IPS-20b (cell line): ENCODE measurements around the gene PRKCZ.

ENCODE experiments used
- H3K27ac ChIP-seq: one replicate; pipeline ENCODE4 v1.5.1; 2013; ENCODE audit warnings: low read length
- H3K27me3 ChIP-seq: 2 replicates; pipeline ENCODE4 v1.6.1; 2013; ENCODE audit warnings: mild to moderate bottlenecking, low read length, inconsistent platforms; ENCODE audit not compliant: insufficient read depth
- H3K36me3 ChIP-seq: 2 replicates; pipeline ENCODE4 v1.6.1; 2013; ENCODE audit warnings: low read depth, mild to moderate bottlenecking, inconsistent platforms, low read length, moderate library complexity; ENCODE audit not compliant: insufficient read depth
- H3K4me1 ChIP-seq: 2 replicates; pipeline ENCODE4 v1.6.1; 2013; ENCODE audit warnings: mild to moderate bottlenecking, control low read depth, inconsistent platforms, low read length, moderate library complexity; ENCODE audit not compliant: insufficient read depth
- H3K4me3 ChIP-seq: 2 replicates; pipeline ENCODE4 v1.5.1; 2013; ENCODE audit warnings: mild to moderate bottlenecking, low read length, inconsistent platforms
- H3K9ac ChIP-seq: 2 replicates; pipeline ENCODE4 v1.6.1; 2013; ENCODE audit warnings: low read depth, mild to moderate bottlenecking, inconsistent platforms, low read length, moderate library complexity
- H3K9me3 ChIP-seq: 2 replicates; pipeline ENCODE4 v1.6.1; 2013; ENCODE audit warnings: mild to moderate bottlenecking, low read depth, low read length, inconsistent platforms; ENCODE audit not compliant: insufficient read depth

Gene PRKCZ

DNA sequence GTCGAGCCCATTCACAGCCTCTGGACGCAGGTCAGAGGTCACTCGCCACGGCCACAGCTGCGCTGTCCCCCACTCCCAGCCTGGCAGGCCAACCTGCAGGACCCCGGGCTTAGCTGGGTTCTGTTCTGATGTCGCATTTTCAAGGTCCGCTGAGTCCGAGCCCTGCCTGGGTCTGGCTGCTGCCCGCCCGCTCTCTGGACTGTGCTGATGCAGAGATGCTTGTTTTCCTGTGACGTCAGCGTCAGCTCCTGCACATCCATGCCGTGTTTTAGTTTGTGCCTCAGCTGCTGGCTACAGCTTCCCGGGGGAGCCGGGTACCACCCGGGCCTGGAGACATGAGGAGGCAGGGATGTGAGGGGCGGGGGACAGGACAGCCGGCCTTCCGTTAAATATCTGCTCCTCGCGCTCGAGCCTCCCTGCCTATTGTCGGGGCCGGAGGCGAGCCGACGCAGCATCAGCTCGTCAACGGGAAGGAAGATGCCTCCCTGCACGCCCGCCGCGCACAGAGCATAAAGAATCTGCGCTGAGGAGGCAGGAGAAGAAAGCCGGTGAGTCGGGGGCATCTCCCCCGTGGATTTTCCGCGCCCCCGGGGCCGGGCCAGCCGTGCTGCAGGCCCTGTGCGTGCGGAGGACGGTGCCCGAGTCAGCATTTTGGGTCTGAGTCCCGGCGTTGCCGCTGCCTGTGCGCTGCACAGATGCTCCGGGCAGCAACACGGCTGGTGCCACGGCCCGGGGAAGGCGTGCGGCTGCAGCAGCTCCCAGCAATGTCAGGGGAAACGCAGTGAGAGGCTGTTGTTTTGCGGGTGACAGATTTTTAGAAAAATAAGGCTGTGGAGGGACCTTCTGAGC is 23.4 kb downstream of the PRKCZ start:
- Histone ChIP-seq H3K36me3 (peaks cover 13% of the 10 kb centered on the region; the same call in 1 of the 2 replicates), H3K9ac (no peak overlapping the region), H3K27me3 (no peaks in the 10 kb centered on the region), H3K4me1 (no peaks in the 10 kb centered on the region), H3K4me3 (no peak overlapping the region), H3K9me3 (peaks cover 17% of the 10 kb centered on the region), H3K27ac (no peak overlapping the region)

DNA sequence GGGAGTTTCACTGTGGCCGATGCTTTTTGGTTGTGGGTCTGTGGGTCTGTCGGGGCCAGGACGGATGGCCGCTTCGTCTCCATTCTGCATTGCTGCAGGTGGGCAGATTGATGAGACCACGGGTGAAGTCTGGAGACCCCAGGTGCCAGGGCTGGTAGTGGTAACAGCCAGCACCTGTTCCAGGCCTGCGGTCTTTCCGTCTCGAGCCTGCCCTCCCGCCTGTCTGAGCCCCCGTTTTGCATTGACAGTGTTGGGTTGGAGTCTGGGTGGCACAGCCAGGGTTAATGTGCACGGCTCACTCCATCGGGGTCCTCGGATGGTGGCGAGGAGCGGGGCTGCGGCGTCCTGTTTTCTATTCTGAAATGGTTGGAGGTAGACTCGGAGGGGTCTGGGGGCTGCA is 24.2 kb downstream of the PRKCZ start:
- Histone ChIP-seq H3K4me1 (no peaks in the 10 kb centered on the region), H3K27me3 (no peaks in the 10 kb centered on the region), H3K36me3 (peaks cover 13% of the 10 kb centered on the region; the same call in 1 of the 2 replicates), H3K9ac (no peak overlapping the region), H3K27ac (no peak overlapping the region), H3K9me3 (peaks cover 17% of the 10 kb centered on the region), H3K4me3 (no peak overlapping the region)

DNA sequence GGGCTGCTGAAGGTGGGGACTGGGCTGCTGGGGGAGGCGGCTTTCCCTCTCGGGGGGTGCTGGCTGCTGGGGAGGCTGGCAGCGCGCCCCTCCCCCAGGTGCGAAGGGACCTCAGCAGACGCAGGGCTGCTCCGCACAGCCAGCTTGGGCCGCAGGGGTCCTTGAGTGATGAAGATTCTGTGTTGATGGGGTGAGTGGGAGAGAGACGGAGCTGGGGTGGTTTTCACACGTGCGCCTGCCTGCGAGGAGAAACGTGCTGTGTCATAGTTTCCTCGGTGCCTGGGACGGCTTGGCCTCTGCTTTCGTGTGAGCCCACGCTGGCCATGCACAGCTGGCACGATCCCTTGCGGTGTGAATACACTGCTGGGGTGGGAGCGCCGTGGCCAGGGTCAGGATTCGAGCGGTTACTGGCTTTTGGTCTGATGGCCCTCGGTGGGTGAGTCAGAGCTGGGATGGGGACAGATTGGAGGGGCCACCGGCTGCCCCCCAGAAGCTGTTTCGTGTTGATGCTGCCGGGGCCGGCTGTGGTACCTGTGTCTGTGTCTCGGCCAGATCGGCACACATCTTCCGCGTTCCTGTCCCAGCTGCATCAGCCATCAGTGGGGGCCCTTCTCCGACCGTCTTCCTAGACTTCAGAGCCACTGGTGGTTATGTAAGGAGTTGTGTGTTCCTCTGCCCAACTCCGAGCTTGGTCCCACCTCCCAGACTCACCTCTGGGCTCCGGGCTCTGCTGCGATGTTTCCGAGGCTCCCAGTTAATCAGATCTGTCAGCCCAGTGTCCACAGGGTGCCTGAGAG is 24.9 kb downstream of the PRKCZ start:
- no peak overlapping the region for H3K27ac ChIP-seq
- H3K4me3 ChIP-seq: no peak overlapping the region
- H3K4me1 ChIP-seq: no peaks in the 10 kb centered on the region
- H3K9ac ChIP-seq: no peak overlapping the region
- no peaks in the 10 kb centered on the region for H3K27me3 ChIP-seq
- peaks cover 17% of the 10 kb centered on the region for H3K9me3 ChIP-seq
- H3K36me3 ChIP-seq: peaks cover 13% of the 10 kb centered on the region; the same call in 1 of the 2 replicates

- Histone ChIP-seq H3K4me1 (no peaks in the 10 kb centered on the region), H3K9me3 (peaks cover 17% of the 10 kb centered on the region), H3K27me3 (no peaks in the 10 kb centered on the region), H3K4me3 (no peak overlapping the region), H3K9ac (no peak overlapping the region), H3K27ac (no peak overlapping the region), H3K36me3 (peaks cover 9% of the 10 kb centered on the region; the same call in 1 of the 2 replicates)
Observed at GRCh38 chr1:2076826-2077225, 26.6 kb downstream of the PRKCZ start.

DNA sequence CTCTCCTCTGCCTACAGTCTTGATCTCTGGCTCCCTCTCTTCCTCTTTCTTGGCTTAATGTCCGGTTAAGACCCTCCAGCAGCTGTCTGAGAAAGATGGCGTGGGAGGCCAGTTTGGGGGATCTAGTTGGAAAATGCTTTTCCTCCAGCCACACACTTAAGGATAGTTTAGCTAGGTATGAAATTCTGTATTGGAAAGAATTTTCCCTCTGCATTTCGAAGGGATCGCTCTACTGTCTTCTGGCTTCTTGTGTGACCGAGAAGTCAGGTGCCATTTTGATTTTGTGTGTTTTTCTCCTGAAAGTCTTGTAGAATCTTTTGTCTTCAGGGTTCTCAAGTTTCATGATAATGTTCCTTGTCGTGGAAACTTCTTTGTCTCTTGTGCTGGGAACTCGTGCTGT is 28.0 kb downstream of the PRKCZ start:
- H3K4me1 ChIP-seq: no peaks in the 10 kb centered on the region

GRCh38 chr1:2079396-2080085 is 29.3 kb downstream of the PRKCZ start:
- Histone ChIP-seq H3K4me1 (no peaks in the 10 kb centered on the region), H3K9ac (no peak overlapping the region), H3K36me3 (peaks cover 9% of the 10 kb centered on the region; the same call in 1 of the 2 replicates), H3K4me3 (no peak overlapping the region), H3K27ac (no peak overlapping the region), H3K27me3 (no peaks in the 10 kb centered on the region), H3K9me3 (peaks cover 17% of the 10 kb centered on the region)

More for the DNA sequence above, 28.0 kb downstream of the PRKCZ start:
- H3K9me3 ChIP-seq: peaks cover 17% of the 10 kb centered on the region
- H3K4me3 ChIP-seq: no peak overlapping the region
- H3K36me3 ChIP-seq: peaks cover 9% of the 10 kb centered on the region; the same call in 1 of the 2 replicates
- no peak overlapping the region for H3K9ac ChIP-seq
- no peak overlapping the region for H3K27ac ChIP-seq
- H3K27me3 ChIP-seq: no peaks in the 10 kb centered on the region

DNA sequence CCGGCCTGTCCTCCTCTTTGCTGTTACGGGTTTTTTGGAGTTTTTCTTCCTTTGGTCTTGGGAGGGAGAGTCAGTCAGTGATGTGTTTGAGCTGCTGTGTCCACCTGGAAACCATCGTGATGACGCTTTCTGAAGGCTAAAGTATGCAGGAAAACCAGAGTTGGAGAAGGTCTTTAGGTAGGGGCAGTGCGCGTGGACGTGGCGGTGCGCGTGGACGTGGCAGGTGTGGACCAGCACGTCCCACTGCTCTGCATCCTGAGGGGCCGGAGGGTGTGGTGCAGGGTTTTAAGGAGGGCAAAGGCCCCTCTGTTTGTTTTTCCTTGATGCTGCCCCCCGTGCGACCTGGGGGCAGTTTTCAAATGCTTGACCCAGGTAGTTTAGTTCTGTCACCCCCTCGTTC is 29.9 kb downstream of the PRKCZ start:
- no peak overlapping the region for H3K9ac ChIP-seq
- H3K9me3 ChIP-seq: peaks cover 17% of the 10 kb centered on the region
- H3K27me3 ChIP-seq: no peaks in the 10 kb centered on the region
- no peaks in the 10 kb centered on the region for H3K4me1 ChIP-seq
- no peak overlapping the region for H3K4me3 ChIP-seq
- peaks cover 9% of the 10 kb centered on the region; the same call in 1 of the 2 replicates for H3K36me3 ChIP-seq
- no peak overlapping the region for H3K27ac ChIP-seq

- Histone ChIP-seq H3K4me3 (no peak overlapping the region), H3K9me3 (peaks cover 17% of the 10 kb centered on the region), H3K4me1 (no peaks in the 10 kb centered on the region), H3K36me3 (peaks cover 9% of the 10 kb centered on the region; the same call in 1 of the 2 replicates), H3K27me3 (no peaks in the 10 kb centered on the region), H3K27ac (no peak overlapping the region), H3K9ac (no peak overlapping the region)
Observed at GRCh38 chr1:2080884-2081283, 30.7 kb downstream of the PRKCZ start.

DNA sequence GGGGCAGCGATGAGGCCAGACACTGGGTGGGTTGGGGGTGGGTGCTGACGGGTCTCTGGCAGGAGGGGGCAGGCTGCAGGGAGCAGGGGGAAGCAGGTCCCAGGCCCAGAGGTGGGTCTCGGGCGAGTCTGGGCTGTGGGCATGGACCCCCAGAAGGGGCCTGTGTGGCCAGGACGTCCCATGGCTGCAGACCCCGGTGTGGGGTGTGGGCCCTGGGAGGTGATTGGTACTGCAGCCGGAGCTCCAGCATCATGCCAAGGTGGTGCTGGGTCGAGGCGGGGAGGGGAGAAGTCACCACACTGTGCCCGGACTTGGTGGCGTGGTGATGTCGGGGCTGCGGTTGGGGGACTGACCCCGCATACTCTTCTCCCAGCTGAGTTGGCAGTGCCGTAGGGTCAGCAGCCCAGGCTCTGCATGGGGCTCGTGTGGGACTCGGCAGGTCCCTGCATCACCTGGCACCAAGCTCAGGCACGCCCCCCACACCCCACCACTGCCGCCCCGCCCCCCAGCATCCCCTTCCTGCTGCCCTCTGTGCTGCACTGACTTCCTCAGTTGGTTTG is 31.2 kb downstream of the PRKCZ start:
- Histone ChIP-seq H3K4me3 (no peak overlapping the region), H3K4me1 (no peaks in the 10 kb centered on the region), H3K9ac (no peak overlapping the region), H3K27me3 (no peaks in the 10 kb centered on the region), H3K9me3 (peaks cover 17% of the 10 kb centered on the region), H3K27ac (no peak overlapping the region), H3K36me3 (peaks cover 9% of the 10 kb centered on the region; the same call in 1 of the 2 replicates)

GRCh38 chr1:2082064-2082463 is 31.9 kb downstream of the PRKCZ start:
- Histone ChIP-seq H3K4me1 (no peaks in the 10 kb centered on the region), H3K27ac (no peak overlapping the region), H3K9ac (no peak overlapping the region), H3K9me3 (peaks cover 14% of the 10 kb centered on the region), H3K4me3 (no peak overlapping the region), H3K36me3 (peaks cover 9% of the 10 kb centered on the region; the same call in 1 of the 2 replicates), H3K27me3 (no peaks in the 10 kb centered on the region)

DNA sequence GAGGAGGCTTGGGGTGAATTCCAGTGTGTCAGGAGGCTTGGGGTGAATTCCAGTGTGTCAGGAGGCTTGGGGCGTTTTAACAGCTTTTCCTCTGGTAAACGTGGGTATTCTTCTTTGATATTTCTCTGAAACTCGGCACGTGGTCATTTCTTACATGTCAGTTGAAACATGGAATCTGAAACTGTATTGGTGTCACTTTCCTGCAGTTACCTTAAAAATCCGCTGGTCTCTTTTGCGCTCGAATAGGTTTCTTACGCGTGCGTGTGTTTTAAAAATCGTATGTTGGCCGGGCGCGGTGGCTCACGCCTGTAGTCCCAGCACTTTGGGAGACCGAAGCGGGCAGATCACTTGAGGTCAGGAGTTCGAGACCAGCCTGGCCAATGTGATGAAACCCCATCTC is 33.5 kb downstream of the PRKCZ start:
- Histone ChIP-seq H3K36me3 (no peaks in the 10 kb centered on the region), H3K27ac (no peak overlapping the region), H3K27me3 (no peaks in the 10 kb centered on the region), H3K9me3 (no peaks in the 10 kb centered on the region), H3K4me3 (no peak overlapping the region), H3K9ac (no peak overlapping the region), H3K4me1 (no peaks in the 10 kb centered on the region)
